MM.1S (cell line): Measurements from ENCODE around the gene IRS2.
"Not testable (repeated sequence)": the region's sequence is repeated elsewhere in the genome, so short reads cannot be mapped to it uniquely, and the experiment has no call there.

Experiments used
- DNase-seq: peaks from one replicate; pipeline ENCODE4 v3.0.0-alpha.2; 2015
- H2AFZ ChIP-seq: fragments of 300-600 bp; sonication (generic); 2 replicates; pipeline ENCODE4 v1.6.0; 2016; ENCODE audit warnings: antibody characterized with exemption, low read length
- H3F3A ChIP-seq: fragments of 300-600 bp; sonication (generic); 2 replicates; pipeline ENCODE4 v1.6.1; 2016; ENCODE audit warnings: mild to moderate bottlenecking, antibody characterized with exemption, low read length, moderate library complexity, mixed read lengths; ENCODE audit not compliant: insufficient read depth
- H3K27ac ChIP-seq: fragments of 300-600 bp; sonication (generic); 2 replicates; pipeline ENCODE4 v1.5.1; 2016; ENCODE audit warnings: mild to moderate bottlenecking, low read length
- H3K27me3 ChIP-seq: fragments of 300-600 bp; sonication (generic); replicated peaks from 2 replicates; pipeline ENCODE4 v1.6.0; 2016; ENCODE audit warnings: low read length; ENCODE audit not compliant: insufficient read depth
- H3K36me3 ChIP-seq: fragments of 300-600 bp; sonication (generic); replicated peaks from 2 replicates; pipeline ENCODE4 v1.6.1; 2016; ENCODE audit warnings: mild to moderate bottlenecking, low read length, mixed read lengths; ENCODE audit not compliant: insufficient read depth
- H3K4me1 ChIP-seq: fragments of 300-600 bp; sonication (generic); 2 replicates; pipeline ENCODE4 v1.6.1; 2016; ENCODE audit warnings: low read length, mixed read lengths
- H3K4me2 ChIP-seq: fragments of 300-600 bp; sonication (generic); 2 replicates; pipeline ENCODE4 v1.6.0; 2016; ENCODE audit warnings: low read depth, low read length
- H3K4me3 ChIP-seq: fragments of 300-600 bp; sonication (generic); 2 replicates; pipeline ENCODE4 v1.5.1; 2016; ENCODE audit warnings: low read length, mixed read lengths
- H3K79me2 ChIP-seq: fragments of 300-600 bp; sonication (generic); 2 replicates; pipeline ENCODE4 v1.6.1; 2016; ENCODE audit warnings: mixed run types, low read length, mixed read lengths
- H3K9ac ChIP-seq: fragments of 300-600 bp; sonication (generic); 2 replicates; pipeline ENCODE4 v1.6.1; 2016; ENCODE audit warnings: low read length, mixed read lengths
- H3K9me2 ChIP-seq: fragments of 300-600 bp; sonication (generic); replicated peaks from 2 replicates; pipeline ENCODE4 v1.6.1; 2016; ENCODE audit warnings: mild to moderate bottlenecking, low read length, mixed read lengths; ENCODE audit not compliant: insufficient read depth
- H3K9me3 ChIP-seq: fragments of 300-600 bp; sonication (generic); replicated peaks from 2 replicates; pipeline ENCODE4 v1.6.1; 2016; ENCODE audit warnings: mild to moderate bottlenecking, low read length, mixed read lengths; ENCODE audit not compliant: insufficient read depth
- H4K20me1 ChIP-seq: fragments of 300-600 bp; sonication (generic); 2 replicates; pipeline ENCODE4 v1.6.1; 2016; ENCODE audit warnings: mild to moderate bottlenecking, low read length, moderate library complexity, mixed read lengths; ENCODE audit not compliant: insufficient read depth
- CTCF ChIP-seq: fragments of 300-600 bp; sonication (generic); IDR thresholded peaks from 2 replicates; pipeline ENCODE4 v1.5.1; 2016; ENCODE audit warnings: antibody characterized with exemption, low read length, mixed read lengths
- EZH2 ChIP-seq: fragments of 300-600 bp; sonication (generic); optimal IDR thresholded peaks from 2 replicates; pipeline ENCODE3; 2017; ENCODE audit warnings: low read depth, mild to moderate bottlenecking, antibody characterized with exemption, low read length, mixed read lengths
- EZH2phosphoT487 ChIP-seq: fragments of 300-600 bp; sonication (generic); IDR thresholded peaks from 2 replicates; pipeline ENCODE4 v1.6.1; 2018; ENCODE audit warnings: antibody characterized with exemption, low read length

The IRS2 gene

GRCh38 chr13:109735436-109735966 is 50.9 kb downstream of the IRS2 start:
- Histone ChIP-seq H3K9ac (no peak overlapping the region), H3K79me2 (no peaks in the 10 kb centered on the region), H3K9me3 (no peaks in the 10 kb centered on the region), H3K4me1 (no peaks in the 10 kb centered on the region), H3K9me2 (no peaks in the 10 kb centered on the region), H4K20me1 (no peaks in the 10 kb centered on the region), H3K4me2 (no peak overlapping the region), H2AFZ (no peak overlapping the region), H3K27ac (no peak overlapping the region), H3K27me3 (no peaks in the 10 kb centered on the region), H3K36me3 (no peaks in the 10 kb centered on the region), H3F3A (no peaks in the 10 kb centered on the region), H3K4me3 (no peak overlapping the region)
- no peak for DNase-seq
- TF ChIP-seq CTCF (no peak), EZH2phosphoT487 (no peak), EZH2 (no peak)

- H3F3A ChIP-seq = no peaks in the 10 kb centered on the region
- H3K79me2 ChIP-seq = no peaks in the 10 kb centered on the region
- H3K4me2 ChIP-seq = no peak overlapping the region
- H3K9me2 ChIP-seq = no peaks in the 10 kb centered on the region
- no peaks in the 10 kb centered on the region for H3K36me3 ChIP-seq
- no peak overlapping the region for H2AFZ ChIP-seq
- no peak overlapping the region for H3K27ac ChIP-seq
- no peak overlapping the region for H3K4me3 ChIP-seq
- no peaks in the 10 kb centered on the region for H3K4me1 ChIP-seq
- no peaks in the 10 kb centered on the region for H3K9me3 ChIP-seq
- no peaks in the 10 kb centered on the region for H3K27me3 ChIP-seq
- no peak for DNase-seq
- H4K20me1 ChIP-seq = no peaks in the 10 kb centered on the region
- H3K9ac ChIP-seq = no peak overlapping the region
- TF ChIP-seq EZH2 = no peak
- no peak for TF ChIP-seq EZH2phosphoT487
- no peak for TF ChIP-seq CTCF
These were observed 52.2 kb downstream of the IRS2 start for GRCh38 chr13:109734002-109734785.

- no peak overlapping the region for H3K4me2 ChIP-seq
- H3F3A ChIP-seq = no peaks in the 10 kb centered on the region
- no peaks in the 10 kb centered on the region for H3K79me2 ChIP-seq
- no peaks in the 10 kb centered on the region for H4K20me1 ChIP-seq
- no peak for TF ChIP-seq EZH2
- TF ChIP-seq EZH2phosphoT487 = no peak
- TF ChIP-seq CTCF = no peak
- no peak overlapping the region for H3K9ac ChIP-seq
- DNase-seq = no peak
- no peak overlapping the region for H3K27ac ChIP-seq
- H3K27me3 ChIP-seq = no peaks in the 10 kb centered on the region
- H2AFZ ChIP-seq = no peak overlapping the region
- no peak overlapping the region for H3K4me3 ChIP-seq
- H3K9me3 ChIP-seq = no peaks in the 10 kb centered on the region
- no peaks in the 10 kb centered on the region for H3K9me2 ChIP-seq
- H3K36me3 ChIP-seq = no peaks in the 10 kb centered on the region
- no peaks in the 10 kb centered on the region for H3K4me1 ChIP-seq
These were observed 52.8 kb downstream of the IRS2 start for GRCh38 chr13:109733550-109733949.

- H3K9me2 ChIP-seq, H3F3A ChIP-seq, H3K9me3 ChIP-seq, H4K20me1 ChIP-seq, H3K27ac ChIP-seq, H3K79me2 ChIP-seq, H3K4me1 ChIP-seq, DNase-seq, H3K9ac ChIP-seq, H2AFZ ChIP-seq, H3K4me3 ChIP-seq, H3K4me2 ChIP-seq, H3K27me3 ChIP-seq, H3K36me3 ChIP-seq: not testable (repeated sequence)
These were observed 53.8 kb downstream of the IRS2 start for GRCh38 chr13:109732470-109733170.
